Activated T-cell treated with anti-CD3 and anti-CD28 coated beads, Interleukin-2, amount 50 U/mL, for 24 hours (primary cell): ENCODE results near the gene RBPJL.

Experiments used
- DNase-seq: peaks from one replicate; pipeline ENCODE4 v3.0.0-alpha.2; 2020
- H3K27ac Mint-ChIP-seq: 2 replicates; pipeline ENCODE4 v1.8.0; 2020; ENCODE audit warnings: mild to moderate bottlenecking, mixed read lengths
- H3K27me3 Mint-ChIP-seq: 2 replicates; pipeline ENCODE4 v1.8.0; 2020; ENCODE audit warnings: mixed read lengths
- H3K36me3 Mint-ChIP-seq: 2 replicates; pipeline ENCODE4 v1.8.0; 2020; ENCODE audit warnings: low read depth, mixed read lengths
- H3K4me1 Mint-ChIP-seq: 2 replicates; pipeline ENCODE4 v1.8.0; 2020; ENCODE audit warnings: low read depth, mixed read lengths
- H3K4me3 Mint-ChIP-seq: 2 replicates; pipeline ENCODE4 v1.8.0; 2020; ENCODE audit warnings: mild to moderate bottlenecking, moderate library complexity, mixed read lengths
- H3K9me3 Mint-ChIP-seq: 2 replicates; pipeline ENCODE4 v1.8.0; 2020; ENCODE audit warnings: mixed read lengths

The RBPJL gene

DNA sequence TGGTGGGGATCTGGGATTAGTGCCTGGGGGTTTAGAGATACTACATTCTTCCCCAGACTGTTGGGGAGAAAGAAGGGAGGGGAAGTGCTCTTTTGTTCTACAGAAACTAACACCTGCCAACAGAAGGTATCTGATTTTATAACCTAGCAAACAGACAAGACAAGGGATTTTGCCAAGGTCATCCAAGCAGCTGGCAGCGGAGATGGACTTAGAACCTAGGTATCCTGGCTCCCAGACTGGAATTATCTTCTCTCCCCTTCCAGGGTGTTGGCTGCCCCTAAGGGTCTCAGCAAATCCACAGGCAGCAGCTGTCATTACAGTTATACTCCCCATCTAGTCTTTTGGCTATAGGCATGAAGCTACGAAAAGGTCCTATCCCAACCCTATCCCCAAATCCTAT lies 33.2 kb downstream of the RBPJL start:
- Mint-ChIP-seq H3K27ac (no peak overlapping the region), H3K9me3 (no peaks in the 10 kb centered on the region), H3K4me1 (peaks cover 19% of the 10 kb centered on the region), H3K27me3 (no peaks in the 10 kb centered on the region), H3K36me3 (peaks cover 80% of the 10 kb centered on the region), H3K4me3 (no peak overlapping the region)
- DNase-seq = no peak

DNA sequence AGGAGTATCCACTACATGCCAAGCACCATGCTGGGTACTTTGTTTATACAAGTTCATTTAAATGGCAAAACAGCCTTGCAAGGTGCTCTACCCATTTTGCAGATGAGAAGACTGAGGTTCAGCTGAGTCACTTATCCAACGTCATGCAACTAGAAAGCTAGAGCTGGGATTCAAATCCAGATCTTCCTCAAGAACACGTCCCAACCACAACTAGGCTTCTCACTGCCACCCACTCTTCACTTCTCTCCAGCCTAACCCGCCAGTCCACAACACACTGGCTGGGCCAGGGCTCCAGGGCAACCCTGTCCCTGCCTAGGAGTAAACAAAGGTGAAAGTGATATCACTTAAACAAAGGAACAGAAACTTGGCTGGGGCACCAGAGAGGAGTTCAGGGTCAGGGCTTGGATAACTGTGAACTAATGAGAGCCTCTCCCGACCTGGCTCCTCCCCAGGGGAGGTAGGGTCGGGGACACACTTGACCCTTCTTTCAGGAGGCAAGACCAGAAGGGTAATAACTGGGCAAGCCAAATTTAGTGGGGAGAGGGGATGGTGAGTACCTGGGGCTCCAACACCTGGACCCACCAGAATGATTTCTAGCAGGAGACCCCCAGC lies 33.7 kb downstream of the RBPJL start:
- H3K4me1 Mint-ChIP-seq = peaks cover 24% of the 10 kb centered on the region
- no peak overlapping the region for H3K27ac Mint-ChIP-seq
- H3K9me3 Mint-ChIP-seq = no peaks in the 10 kb centered on the region
- no peak overlapping the region for H3K4me3 Mint-ChIP-seq
- H3K27me3 Mint-ChIP-seq = no peaks in the 10 kb centered on the region
- H3K36me3 Mint-ChIP-seq = peaks cover 80% of the 10 kb centered on the region
- DNase-seq = no peak

DNA sequence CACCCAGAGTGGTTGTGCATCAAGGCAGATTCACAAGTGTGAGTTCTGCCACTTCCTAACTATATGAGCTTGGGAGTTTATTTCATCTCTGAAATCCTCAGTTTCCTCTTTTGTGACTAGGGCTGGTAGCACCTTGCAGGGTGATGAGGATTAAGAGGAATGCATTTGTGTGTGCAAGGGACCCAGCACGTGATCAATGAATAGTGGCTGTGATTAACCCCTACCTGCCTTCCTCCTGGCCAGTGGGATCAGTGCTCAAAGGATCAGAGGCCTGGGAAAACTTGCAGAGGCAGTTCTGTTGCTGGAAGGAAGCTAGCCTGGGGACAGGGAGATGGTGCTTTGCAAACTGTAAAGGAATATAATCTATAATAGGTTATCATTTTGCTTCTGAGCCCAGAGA lies 34.3 kb downstream of the RBPJL start:
- H3K9me3 Mint-ChIP-seq = no peaks in the 10 kb centered on the region
- peaks cover 30% of the 10 kb centered on the region for H3K4me1 Mint-ChIP-seq
- H3K27me3 Mint-ChIP-seq = no peaks in the 10 kb centered on the region
- DNase-seq = no peak
- peaks cover 78% of the 10 kb centered on the region for H3K36me3 Mint-ChIP-seq
- no peak overlapping the region for H3K4me3 Mint-ChIP-seq
- H3K27ac Mint-ChIP-seq = peak overlapping the region; percentile 52

DNA sequence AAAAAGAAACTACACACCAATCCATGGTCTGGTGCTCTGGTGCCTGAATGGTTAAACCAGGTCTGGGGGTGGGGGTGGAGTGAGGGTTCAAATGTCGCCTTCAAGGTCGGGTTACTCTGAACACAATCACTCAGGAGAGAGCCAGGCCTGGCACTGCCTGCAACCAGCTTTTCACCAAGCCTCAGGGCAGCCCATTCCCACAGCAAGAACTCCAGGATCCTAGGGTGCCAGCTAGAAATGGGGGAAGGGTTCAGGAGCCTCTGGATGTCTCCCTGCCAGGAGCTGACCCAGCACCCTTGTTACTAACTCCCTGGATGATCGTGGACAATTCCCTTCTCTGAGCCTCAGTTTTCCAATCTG lies 34.9 kb downstream of the RBPJL start:
- Mint-ChIP-seq H3K27me3 (no peaks in the 10 kb centered on the region), H3K36me3 (peaks cover 77% of the 10 kb centered on the region), H3K9me3 (no peaks in the 10 kb centered on the region), H3K4me1 (peaks cover 36% of the 10 kb centered on the region), H3K4me3 (no peak overlapping the region), H3K27ac (no peak overlapping the region)
- DNase-seq = no peak

DNA sequence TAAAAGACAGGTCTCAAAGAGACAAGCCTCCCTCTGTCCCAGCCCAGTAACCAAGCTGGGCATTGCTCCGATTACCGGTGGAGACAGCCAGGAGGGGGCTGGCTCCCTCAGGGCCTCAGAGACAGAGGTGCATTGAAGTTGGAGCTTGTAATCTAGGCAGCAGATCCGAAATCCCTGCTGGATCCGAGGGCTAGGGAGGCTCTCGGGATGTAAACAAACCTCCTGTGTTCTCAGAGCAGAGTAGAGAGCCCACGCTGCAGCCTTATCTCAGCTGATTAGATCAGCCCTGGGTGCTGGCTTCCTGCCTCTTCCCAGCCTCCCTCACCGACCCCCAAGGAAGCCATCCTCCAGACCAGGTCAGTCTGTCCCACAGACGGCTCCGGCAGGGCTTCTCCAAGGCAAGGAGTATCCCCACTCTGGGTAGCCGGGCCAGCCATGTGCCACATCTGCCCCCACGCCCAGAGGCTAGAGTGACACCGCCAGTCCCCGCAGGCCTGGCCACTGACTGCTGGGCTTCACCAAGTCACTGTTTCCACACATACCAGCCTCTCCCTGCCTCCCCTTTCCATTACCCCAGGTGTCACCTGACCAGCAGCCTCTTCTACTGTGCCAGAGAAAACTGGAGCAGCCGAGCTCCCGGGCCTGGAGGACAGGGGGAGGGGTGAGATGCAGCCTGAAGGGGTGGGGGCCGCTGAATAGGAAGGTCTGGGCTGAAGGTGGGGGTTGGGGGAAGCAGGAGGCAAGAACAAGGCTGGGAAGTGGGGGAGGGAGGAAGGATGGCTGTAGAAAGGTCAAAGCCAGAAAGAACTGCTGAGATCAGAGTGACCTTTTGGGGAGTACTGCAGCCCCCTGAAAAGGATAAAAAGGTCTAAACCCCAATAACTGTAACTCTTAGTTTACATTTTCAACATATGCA lies 35.6 kb downstream of the RBPJL start:
- no peak for DNase-seq
- Mint-ChIP-seq H3K27ac (no peak overlapping the region), H3K4me1 (peaks cover 43% of the 10 kb centered on the region), H3K4me3 (no peak overlapping the region), H3K27me3 (no peaks in the 10 kb centered on the region), H3K36me3 (peaks cover 77% of the 10 kb centered on the region), H3K9me3 (no peaks in the 10 kb centered on the region)

DNA sequence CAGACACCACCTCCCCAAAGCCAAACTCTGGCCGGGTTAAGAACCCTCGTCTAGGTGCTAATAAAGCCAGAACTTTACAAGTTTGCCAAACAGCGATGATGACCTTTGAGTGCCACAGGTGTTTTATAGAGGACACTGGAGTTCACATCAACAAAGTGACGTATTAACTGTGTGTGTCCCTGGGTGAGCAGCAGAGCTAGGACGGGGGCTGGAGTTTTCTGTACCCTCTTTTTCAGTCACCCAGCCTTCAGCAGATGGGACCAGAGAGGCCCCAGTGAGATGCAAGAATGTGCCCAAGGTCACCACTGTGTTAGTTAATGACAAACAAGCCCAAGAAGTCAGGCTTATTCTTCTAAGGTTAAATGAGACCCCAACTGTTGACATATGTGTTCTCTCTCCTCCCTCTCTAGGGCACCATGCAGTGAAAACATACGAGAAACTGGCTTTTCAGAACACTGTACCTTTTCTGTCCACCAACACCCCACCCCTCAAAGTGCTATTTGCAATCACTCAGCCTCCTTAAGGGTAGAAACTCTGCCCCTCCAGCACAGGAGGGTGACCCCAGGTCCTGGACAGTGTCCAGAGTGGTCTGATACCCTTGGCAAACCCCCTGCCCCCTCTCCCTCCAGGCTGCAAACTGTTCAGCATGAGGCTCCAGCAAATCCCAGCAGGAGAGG lies 36.4 kb downstream of the RBPJL start:
- Mint-ChIP-seq H3K9me3 (no peaks in the 10 kb centered on the region), H3K4me1 (peaks cover 49% of the 10 kb centered on the region), H3K27me3 (no peaks in the 10 kb centered on the region), H3K27ac (peak overlapping the region; percentile 14), H3K36me3 (peaks cover 78% of the 10 kb centered on the region), H3K4me3 (no peak overlapping the region)
- DNase-seq = no peak

DNA sequence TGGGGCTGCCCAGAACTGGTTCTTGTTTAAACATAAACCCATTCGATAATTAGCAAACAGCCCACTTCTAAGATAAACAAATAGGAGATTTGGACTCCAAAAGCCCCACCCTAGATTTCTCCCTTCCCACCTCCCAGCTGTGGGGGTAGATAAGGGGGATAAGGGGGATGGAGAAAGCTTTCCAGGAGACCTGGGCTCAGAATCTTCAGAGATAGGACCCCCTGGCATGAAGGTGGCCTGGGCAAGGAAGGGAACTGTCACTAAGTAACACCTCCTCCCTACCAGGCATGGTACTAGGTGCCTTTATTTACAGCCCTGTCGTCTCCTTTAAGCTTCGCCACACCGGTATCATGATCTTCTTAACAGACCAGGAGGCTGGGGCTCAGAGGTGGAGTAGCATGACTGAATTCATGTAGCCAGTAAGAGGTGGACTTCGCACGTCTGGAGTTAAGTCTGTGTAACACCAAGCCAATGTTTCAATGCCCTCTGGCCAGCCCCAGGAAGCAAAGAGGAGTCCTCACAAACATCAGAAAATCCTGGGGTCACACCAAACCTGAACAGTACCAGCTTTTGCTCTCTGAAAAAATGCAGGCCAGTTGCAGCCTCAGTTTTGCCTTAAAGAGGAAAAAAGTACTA lies 37.0 kb downstream of the RBPJL start:
- H3K27me3 Mint-ChIP-seq = no peaks in the 10 kb centered on the region
- peaks cover 51% of the 10 kb centered on the region for H3K4me1 Mint-ChIP-seq
- DNase-seq = no peak
- no peaks in the 10 kb centered on the region for H3K9me3 Mint-ChIP-seq
- peak overlapping the region; percentile 44 for H3K27ac Mint-ChIP-seq
- no peak overlapping the region for H3K4me3 Mint-ChIP-seq
- H3K36me3 Mint-ChIP-seq = peaks cover 78% of the 10 kb centered on the region

DNA sequence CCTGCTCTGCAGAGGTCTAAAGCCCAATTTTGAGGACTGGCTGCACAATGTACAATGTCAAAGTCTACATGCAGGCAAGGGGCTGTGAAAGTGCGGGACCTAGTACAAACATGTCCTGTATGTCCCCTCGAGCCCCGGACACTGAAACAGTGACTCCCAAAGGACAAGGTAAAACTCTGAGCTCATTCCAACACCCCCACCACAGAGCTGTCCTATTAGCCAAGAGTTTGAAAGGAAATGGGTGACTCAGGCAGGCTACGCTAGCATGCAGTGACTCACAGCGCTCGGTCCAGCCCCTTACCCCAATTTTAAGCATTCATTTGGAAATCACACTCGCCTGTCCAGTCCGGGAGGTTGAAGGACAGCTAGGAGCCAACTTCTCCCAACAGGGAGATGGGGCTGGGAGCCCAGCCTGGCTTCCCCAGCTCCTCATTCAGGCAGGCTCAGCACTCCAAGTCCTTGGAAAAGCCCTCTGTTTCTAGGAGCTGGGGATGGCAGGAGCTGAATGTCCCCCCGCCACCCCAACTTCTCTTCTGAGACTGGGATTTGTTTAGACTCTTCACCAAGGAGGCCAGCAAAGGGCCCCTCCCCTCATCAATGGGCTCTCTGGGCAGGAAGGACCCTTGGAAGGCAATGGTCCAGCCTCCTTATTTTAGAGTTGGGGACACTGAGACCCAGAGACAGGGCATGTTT lies 37.7 kb downstream of the RBPJL start:
- H3K27me3 Mint-ChIP-seq = no peaks in the 10 kb centered on the region
- peak overlapping the region; percentile 23 for H3K4me3 Mint-ChIP-seq
- H3K9me3 Mint-ChIP-seq = no peaks in the 10 kb centered on the region
- H3K27ac Mint-ChIP-seq = peak overlapping the region; percentile 30
- peaks cover 53% of the 10 kb centered on the region for H3K4me1 Mint-ChIP-seq
- DNase-seq = no peak
- peaks cover 73% of the 10 kb centered on the region for H3K36me3 Mint-ChIP-seq

DNA sequence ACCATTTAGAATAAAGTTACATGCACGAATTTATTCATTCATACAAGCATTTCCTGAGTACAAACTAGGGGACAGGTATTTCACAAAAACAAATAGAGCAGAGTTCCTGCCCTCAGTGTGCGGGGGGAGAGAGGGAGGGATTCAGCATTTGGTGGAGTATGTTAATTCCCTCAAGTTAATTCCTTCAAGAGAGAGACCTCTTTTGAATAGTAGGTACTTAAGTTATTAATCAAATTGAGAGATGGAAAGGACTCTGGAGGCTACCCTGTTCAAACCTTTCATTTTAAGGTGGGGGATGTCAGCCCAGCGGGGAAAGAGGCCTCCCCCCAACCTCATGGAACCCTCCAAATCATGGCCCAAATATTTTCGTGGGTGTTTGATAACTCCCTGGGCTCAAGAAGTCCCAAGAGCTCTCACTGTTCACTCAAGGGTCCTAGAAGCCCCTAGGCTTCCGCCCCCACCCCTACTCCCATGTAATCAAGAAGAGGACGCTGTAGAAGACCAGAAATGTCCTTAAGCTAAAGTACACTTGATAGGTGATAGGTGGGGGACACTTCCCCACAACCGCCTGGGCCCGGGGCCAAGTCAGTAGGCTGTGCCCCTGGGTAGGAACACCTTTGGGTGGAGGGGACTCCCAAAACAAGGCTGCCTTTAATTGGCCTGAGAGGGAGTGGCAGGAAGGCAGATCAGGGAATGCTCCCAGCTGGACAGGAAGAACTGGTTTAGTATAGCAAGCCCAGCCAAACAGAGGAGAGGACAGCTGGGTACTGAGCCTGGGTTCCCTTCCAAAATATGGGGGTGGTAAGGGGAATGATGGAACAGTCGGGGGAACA lies 38.7 kb downstream of the RBPJL start:
- no peaks in the 10 kb centered on the region for H3K27me3 Mint-ChIP-seq
- no peak overlapping the region for H3K27ac Mint-ChIP-seq

DNA sequence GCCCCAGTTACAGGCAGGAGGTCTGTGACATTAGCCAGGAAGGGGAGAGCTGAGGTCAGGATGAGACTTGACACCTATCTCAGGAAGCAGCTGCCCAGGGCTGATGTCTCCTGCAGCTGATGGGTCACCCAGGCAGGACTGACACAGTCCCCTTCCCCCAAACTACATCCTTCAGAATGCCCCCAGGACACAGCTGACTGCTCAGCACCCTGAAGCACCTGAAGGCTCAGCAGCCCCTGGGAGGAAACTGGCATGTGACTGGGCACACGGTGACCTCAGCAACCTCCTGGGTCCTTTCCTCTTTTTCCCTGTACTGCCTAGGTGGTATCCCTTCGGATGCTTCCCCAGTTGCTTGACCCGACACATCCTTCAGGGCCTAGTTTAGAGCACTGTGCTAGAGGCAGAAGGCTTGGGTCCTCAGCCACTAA lies 39.7 kb downstream of the RBPJL start:
- Mint-ChIP-seq H3K4me3 (peak overlapping the region; percentile 82), H3K9me3 (no peaks in the 10 kb centered on the region), H3K27ac (no peak overlapping the region), H3K4me1 (peaks cover 59% of the 10 kb centered on the region), H3K27me3 (no peaks in the 10 kb centered on the region), H3K36me3 (peaks cover 53% of the 10 kb centered on the region)
- no peak for DNase-seq

More for the DNA sequence above, 38.7 kb downstream of the RBPJL start:
- Mint-ChIP-seq H3K4me3 (peak overlapping the region; percentile 82), H3K9me3 (no peaks in the 10 kb centered on the region), H3K4me1 (peaks cover 58% of the 10 kb centered on the region), H3K36me3 (peaks cover 63% of the 10 kb centered on the region)
- DNase-seq = no peak

DNA sequence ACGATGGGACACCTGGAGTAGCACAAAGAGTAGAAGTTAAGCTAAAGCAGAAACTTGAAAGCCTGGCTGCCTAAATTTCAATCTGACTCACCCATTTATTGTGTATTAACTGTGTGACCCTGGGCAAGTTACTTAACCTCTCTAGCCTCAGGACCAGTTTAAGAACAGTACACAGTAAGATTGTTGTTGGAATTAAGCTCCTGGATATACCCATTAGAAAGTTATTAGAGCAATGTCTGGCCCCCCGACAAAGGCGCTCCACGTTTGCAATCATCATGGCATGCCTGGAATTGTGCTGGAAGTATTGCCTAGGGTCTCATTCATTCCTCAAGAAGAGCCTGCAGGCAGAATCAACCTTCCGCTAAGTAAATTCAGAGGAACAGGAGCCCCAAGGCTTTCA lies 40.2 kb downstream of the RBPJL start:
- H3K27me3 Mint-ChIP-seq = no peaks in the 10 kb centered on the region
- peak overlapping the region; percentile 82 for H3K4me3 Mint-ChIP-seq
- H3K4me1 Mint-ChIP-seq = peaks cover 59% of the 10 kb centered on the region
- H3K36me3 Mint-ChIP-seq = peaks cover 49% of the 10 kb centered on the region
- DNase-seq = no peak
- H3K27ac Mint-ChIP-seq = no peak overlapping the region
- no peaks in the 10 kb centered on the region for H3K9me3 Mint-ChIP-seq

DNA sequence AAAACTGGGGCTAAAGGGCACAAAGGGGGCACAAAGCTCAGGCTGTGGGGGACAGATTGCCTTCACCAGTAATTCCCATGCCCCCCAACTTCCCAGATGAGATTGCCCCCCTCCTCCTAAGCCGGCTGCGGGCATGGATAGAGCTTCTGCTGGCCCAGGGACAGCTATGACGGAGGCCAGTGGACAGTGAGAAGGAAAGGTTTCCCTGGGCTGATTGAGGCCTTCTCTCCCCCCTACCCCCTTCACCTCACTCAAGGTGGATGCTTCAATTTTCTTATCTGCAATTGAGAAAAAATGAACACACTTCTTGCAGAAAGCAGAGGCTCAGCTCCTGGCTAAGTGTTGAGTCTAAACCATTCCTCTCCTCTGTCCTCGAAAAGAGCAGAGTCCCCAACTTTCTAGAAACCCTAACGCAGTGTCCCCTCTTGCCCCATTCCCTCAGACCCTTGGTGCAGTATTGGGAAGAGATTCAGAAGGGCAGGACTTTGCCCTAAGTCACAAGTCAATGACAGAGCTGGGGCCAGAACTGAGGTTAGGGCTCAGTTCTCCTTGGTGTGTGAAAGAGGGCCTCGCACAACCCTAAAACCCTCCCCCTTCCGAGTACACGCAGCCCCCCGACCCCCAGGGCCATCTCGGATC lies 40.8 kb downstream of the RBPJL start:
- Mint-ChIP-seq H3K9me3 (no peaks in the 10 kb centered on the region), H3K27me3 (no peaks in the 10 kb centered on the region), H3K4me3 (peak overlapping the region; percentile 82), H3K27ac (peak overlapping the region; percentile 87), H3K36me3 (peaks cover 44% of the 10 kb centered on the region), H3K4me1 (peaks cover 60% of the 10 kb centered on the region)
- no peak for DNase-seq
